K562 (cell line): ENCODE results near the gene YPEL1. TPM values are rescaled to one million over a fixed set of nuclear protein-coding genes. Genes with fewer than 3 reads are reported as not detected.
A peak's percentile ranks its signal among the peaks of the same experiment; 100 is the strongest.

Experiments used
- ATAC-seq: fragments of 200-7000 bp; cut with Tn5 transposase; 3 replicates; pipeline ENCODE4 v1.9.1; 2020; ENCODE audit warnings: moderate library complexity
- BruUV-seq: library from RNA; stranded (reverse); fragments of 400-500 nt; replicated peaks from 2 replicates; lab custom pipeline; 2021; lab: Mats Ljungman, UMichigan
- CTCF ChIA-PET: fragments of 300-600 bp; formaldehyde crosslinking; extraction: SDS; loops from one replicate; lab custom pipeline; 2021; ENCODE audit warnings: low intra/inter-chr PET ratio; lab: Yijun Ruan, JAX
- POLR2A ChIA-PET: fragments of 300-600, 350-650 bp; sonication (Branson Sonifier 250); formaldehyde crosslinking; extraction: SDS; loops from one replicate; lab custom pipeline; 2021; ENCODE audit warnings: antibody characterized with exemption, inconsistent platforms; lab: Yijun Ruan, JAX
- DNase-seq, 4 experiments: peaks; one replicate each; pipeline versions ENCODE4 v3.0.0 to v3.0.0-alpha.2; 2011 to 2018; ENCODE audit warnings: low spot score in 3 of 4, mixed read lengths in 3 of 4; ENCODE audit errors: extremely low read depth in 1 of 4
- FAIRE-seq: peaks from 2 replicates; lab custom pipeline; 2011; peaks lifted over from hg19 to GRCh38; lab: Jason Lieb, UNC
- H2AFZ ChIP-seq: 2 replicates; pipeline ENCODE4 v1.6.0; 2011; ENCODE audit warnings: low read depth, low read length, control low read depth, inconsistent platforms
- H3K27ac ChIP-seq: fragments of 200-600 bp; 3 replicates; pipeline ENCODE4 v1.8.0; 2011; ENCODE audit warnings: low read depth, mild to moderate bottlenecking, control low read depth, inconsistent platforms, low read length, moderate library complexity, mixed read lengths; ENCODE audit errors: extremely low read depth
- H3K27me3 ChIP-seq, 2 experiments: fragments of 300-600 bp in 1 of 2; 2 replicates in 1 of 2; 3 replicates in 1 of 2; pipeline versions ENCODE4 v1.6.0 to v1.8.0; 2011; ENCODE audit warnings: inconsistent platforms in 2 of 2, low read length in 2 of 2, mild to moderate bottlenecking in 1 of 2, mixed read lengths in 1 of 2, moderate library complexity in 1 of 2; ENCODE audit not compliant: control insufficient read depth in 2 of 2, insufficient read depth in 2 of 2
- H3K36me3 ChIP-seq: fragments of 300-600 bp; 3 replicates; pipeline ENCODE4 v1.8.0; 2011; ENCODE audit warnings: mild to moderate bottlenecking, low read length, inconsistent platforms; ENCODE audit not compliant: control insufficient read depth, insufficient read depth
- H3K4me1 ChIP-seq, 2 experiments: fragments of 200-600 bp in 1 of 2; replicated peaks in 1 of 2; 2 replicates in 1 of 2; 3 replicates in 1 of 2; pipeline versions ENCODE4 v1.5.1 to v1.8.0; 2011; ENCODE audit warnings: inconsistent platforms in 2 of 2, low read length in 2 of 2, mild to moderate bottlenecking in 1 of 2, mixed read lengths in 1 of 2, moderate library complexity in 1 of 2; ENCODE audit not compliant: control insufficient read depth in 2 of 2, insufficient read depth in 2 of 2
- H3K4me2 ChIP-seq: 2 replicates; pipeline ENCODE4 v1.6.1; 2011; ENCODE audit warnings: low read length, control low read depth, inconsistent platforms, mixed read lengths; ENCODE audit not compliant: insufficient read depth
- H3K4me3 ChIP-seq: fragments of 200-600 bp; sonication (generic), shearing (Covaris generic); 2 replicates; pipeline ENCODE4 v1.5.1; 2016; ENCODE audit warnings: control low read depth, inconsistent platforms
- H3K79me2 ChIP-seq: fragments of 200-600 bp; 3 replicates; pipeline ENCODE4 v1.8.0; 2011; ENCODE audit warnings: low read length, inconsistent platforms; ENCODE audit not compliant: control insufficient read depth, insufficient read depth
- H3K9ac ChIP-seq, 2 experiments: 2 replicates each; pipeline versions ENCODE4 v1.6.0 to v1.6.1; 2011; ENCODE audit warnings: low read depth in 2 of 2, low read length in 2 of 2, control low read depth in 1 of 2, inconsistent platforms in 1 of 2, mild to moderate bottlenecking in 1 of 2, mixed read lengths in 1 of 2; ENCODE audit not compliant: insufficient read depth in 1 of 2
- H3K9me1 ChIP-seq: one replicate; pipeline ENCODE4 v1.6.0; 2011; ENCODE audit warnings: inconsistent platforms, mild to moderate bottlenecking, low read length, moderate library complexity; ENCODE audit not compliant: control insufficient read depth, insufficient read depth
- H3K9me3 ChIP-seq: replicated peaks from 2 replicates; pipeline ENCODE4 v1.5.1; 2011; ENCODE audit warnings: low read depth, low read length, inconsistent platforms; ENCODE audit not compliant: control insufficient read depth, insufficient read depth
- H4K20me1 ChIP-seq: replicated peaks from 2 replicates; pipeline ENCODE4 v1.6.1; 2011; ENCODE audit warnings: low read length, inconsistent platforms, mixed read lengths; ENCODE audit not compliant: control insufficient read depth, insufficient read depth
- POLR2G ChIP-seq: fragments of 200-400 bp; formaldehyde crosslinking; IDR thresholded peaks from 2 replicates; pipeline ENCODE4 v1.6.1; 2017; ENCODE audit warnings: low read depth, mild to moderate bottlenecking, antibody characterized with exemption, low read length, moderate library complexity
- TEAD4 ChIP-seq, 2 experiments: sonication (generic) in 1 of 2; formaldehyde crosslinking in 1 of 2; IDR thresholded peaks; 2 replicates each; pipeline versions ENCODE4 v1.6.1 to v1.8.0; 2012 to 2022; ENCODE audit warnings: borderline replicate concordance in 1 of 2, inconsistent platforms in 1 of 2, low read length in 1 of 2, mild to moderate bottlenecking in 1 of 2, missing genetic modification reagents in 1 of 2
- THAP12 ChIP-seq: fragments of 250-450 bp; sonication (Bioruptor Pico); IDR thresholded peaks from 2 replicates; pipeline ENCODE4 v1.9.0; 2021; ENCODE audit warnings: mild to moderate bottlenecking, inconsistent platforms
- ZBTB8A ChIP-seq: fragments of 450-650 bp; IDR thresholded peaks from 2 replicates; pipeline ENCODE4 v1.6.1; 2018; ENCODE audit warnings: mild to moderate bottlenecking, moderate library complexity; ENCODE audit not compliant: partially characterized antibody
- ZNF197 ChIP-seq: fragments of 200-800 bp; sonication (Bioruptor generic); IDR thresholded peaks from 2 replicates; pipeline ENCODE4 v1.6.1; 2016; ENCODE audit warnings: low read depth, missing genetic modification characterization, missing compliant biosample characterization
- ZSCAN32 ChIP-seq: fragments of 450-650 bp; formaldehyde crosslinking; IDR thresholded peaks from 2 replicates; pipeline ENCODE4 v1.4.0; 2020; ENCODE audit warnings: mild to moderate bottlenecking, moderate library complexity
- WGBS: fragments of 100-300 bp; shearing (Covaris generic); methylation state at CpG from one replicate; pipeline ENCODE4 v1.1.6; 2016; ENCODE audit warnings: low coverage, mixed read lengths; ENCODE audit not compliant: insufficient coverage; ENCODE audit errors: missing lambda C conversion rate; 5-methylcytosine and 5-hydroxymethylcytosine counted together
- in situ Hi-C: fragments of 300-500 bp; cut with MboI; formaldehyde crosslinking; loops from 4 replicates; pipeline ENCODE4 v1.15.0; 2018; ENCODE audit warnings: inconsistent platforms, mixed read lengths
- intact Hi-C: fragments of 100-400 bp; cut with micrococcal nuclease; formaldehyde crosslinking; loops from 2 replicates; pipeline ENCODE4 v1.14.2; 2022
- polyA plus RNA-seq, 8 experiments: library from polyadenylated mRNA; depleted of rRNA in 4 of 8; stranded (reverse) in 5 of 8; unstranded in 3 of 8; fragments of >200 nt; fragmentation: Nextera tagmentation in 2 of 8; fragmentation: Illumina TruSeq in 1 of 8; extraction: Ambion mirVana in 2 of 8; extraction: Trizol in 1 of 8; gene quantifications; 2 replicates each; pipeline versions ENCODE4 v1.2.1 to v1.2.3, GENCODE V29; 2011 to 2014; ENCODE audit warnings: inconsistent platforms in 1 of 8, missing spikeins in 1 of 8
- total RNA-seq, 7 experiments: library from RNA; depleted of rRNA in 6 of 7; stranded (reverse); fragments of >200 nt in 6 of 7; fragmentation: Illumina TruSeq in 2 of 7; extraction: Trizol in 2 of 7; gene quantifications; 2 replicates each; pipeline versions ENCODE4 v1.2.1 to v1.2.3, GENCODE V29; 2011 to 2021; ENCODE audit warnings: low replicate concordance in 1 of 7
- TF ChIP-seq, protein P1 (sequence below): sonication (generic); formaldehyde crosslinking; IDR thresholded peaks from 2 replicates; pipeline ENCODE4 v1.8.0; 2022; ENCODE audit warnings: mild to moderate bottlenecking, low read depth, missing genetic modification reagents
- TF ChIP-seq, protein P2 (sequence below), 3 experiments: fragments of 200-800 bp in 1 of 3; fragments of 250-450 bp in 1 of 3; fragments of 450-650 bp in 1 of 3; sonication (Bioruptor Pico) in 1 of 3; sonication (Bioruptor generic) in 1 of 3; formaldehyde crosslinking in 1 of 3; IDR thresholded peaks; 2 replicates each; pipeline versions ENCODE4 v1.6.1 to v1.8.0; 2016 to 2022; ENCODE audit warnings: mild to moderate bottlenecking in 2 of 3, missing genetic modification characterization in 2 of 3, missing compliant biosample characterization in 1 of 3, moderate library complexity in 1 of 3

The YPEL1 gene
- total and polyA plus RNA-seq, 9 of the 15 experiments (the other 6 are each of a cell fraction or from before 2014, with no cell fraction given), result 0.07 to 2.2 (median 0.46) TPM

DNA sequence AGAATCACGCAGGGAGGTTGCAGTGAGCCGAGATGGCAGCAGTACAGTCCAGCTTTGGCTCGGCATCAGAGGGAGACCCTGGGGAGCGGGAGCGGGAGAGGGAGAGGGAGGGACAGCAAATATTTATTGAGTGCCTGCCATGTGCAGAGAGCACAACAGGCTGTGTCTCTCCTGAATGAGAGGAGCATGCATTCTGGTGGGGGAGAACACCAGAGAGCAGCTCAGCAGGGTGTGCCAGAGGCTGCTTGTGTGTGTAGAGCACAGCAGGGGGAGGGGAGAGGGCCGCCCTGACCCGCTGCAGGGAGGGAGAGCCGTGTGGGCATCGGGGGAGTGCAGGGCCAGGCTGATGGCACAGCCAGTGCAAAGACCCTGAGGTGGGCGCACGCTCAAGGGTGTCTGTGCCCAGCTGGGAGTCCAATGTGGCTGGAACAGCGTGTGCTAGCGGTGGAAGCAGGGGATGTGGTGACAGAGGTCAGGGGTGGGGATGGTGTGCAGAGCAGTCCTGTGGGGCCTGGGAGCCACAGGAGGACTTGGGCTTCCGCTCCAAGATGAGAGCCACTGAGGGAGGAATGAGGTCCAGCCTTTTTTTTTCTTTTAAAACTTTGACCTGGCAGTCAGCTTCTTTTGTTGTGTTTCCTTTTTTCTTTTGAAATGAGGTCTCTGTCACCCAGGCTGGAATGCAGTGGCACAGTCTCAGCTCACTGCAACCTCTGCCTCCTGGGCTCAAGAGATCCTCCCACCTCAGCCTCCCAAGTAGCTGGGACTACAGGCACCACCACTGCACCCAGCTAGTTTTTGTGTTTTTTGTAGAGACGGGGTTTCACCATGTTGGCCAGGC lies 57.8 kb downstream of the YPEL1 start (continued):
- TF ChIP-seq, protein P1, sequence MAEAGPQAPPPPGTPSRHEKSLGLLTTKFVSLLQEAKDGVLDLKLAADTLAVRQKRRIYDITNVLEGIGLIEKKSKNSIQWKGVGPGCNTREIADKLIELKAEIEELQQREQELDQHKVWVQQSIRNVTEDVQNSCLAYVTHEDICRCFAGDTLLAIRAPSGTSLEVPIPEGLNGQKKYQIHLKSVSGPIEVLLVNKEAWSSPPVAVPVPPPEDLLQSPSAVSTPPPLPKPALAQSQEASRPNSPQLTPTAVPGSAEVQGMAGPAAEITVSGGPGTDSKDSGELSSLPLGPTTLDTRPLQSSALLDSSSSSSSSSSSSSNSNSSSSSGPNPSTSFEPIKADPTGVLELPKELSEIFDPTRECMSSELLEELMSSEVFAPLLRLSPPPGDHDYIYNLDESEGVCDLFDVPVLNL (CRISPR knock-in tag), result peak; percentile 40; the same call in 1 of the 2 replicates
- TF ChIP-seq ZSCAN32 (CRISPR knock-in tag), result no peak
- peak; percentile 74 for TF ChIP-seq POLR2G
- no peak for TF ChIP-seq ZNF197 (CRISPR knock-in tag)

- ChIA-PET CTCF (interaction anchor here (0.6 kb wide), 1 partner anchor 278 kb away, joined by 3 read pairs; the partner anchor contains the start of gene PPM1F), POLR2A (interaction anchor here (0.6 to 2.6 kb wide), 16 partner anchors 8 to 179 kb away, joined by 3 to 34 read pairs (median 4); partner anchors contain the start of genes PPIL2 and SDF2L1)
- H3K9me1 ChIP-seq, result peaks cover 8% of the 10 kb centered on the region
- 93% methylated on average over 12 of the region's 12 CpGs for WGBS
- no peak for FAIRE-seq
- no peak overlapping the region for H3K27ac ChIP-seq
- no peaks in the 10 kb centered on the region for H3K27me3 ChIP-seq
- no peak overlapping the region; a peak in 1 of 4 replicates for H3K9ac ChIP-seq
- in situ Hi-C loops, result loop anchor here (25.0 kb wide), 1 partner anchor 1337 kb away; no protein-coding TSS in a partner anchor
- intact Hi-C loops, result no loop called here
- BruUV-seq, result no TSS peak
- peaks cover 74% of the 10 kb centered on the region for H3K36me3 ChIP-seq
- peaks cover 0 to 16% of the 10 kb centered on the region in 2 experiments; a peak in 2 of 5 replicates for H3K4me1 ChIP-seq
- no peak for ATAC-seq
- H3K9me3 ChIP-seq, result no peaks in the 10 kb centered on the region
- H4K20me1 ChIP-seq, result peaks cover 14% of the 10 kb centered on the region
- H3K4me2 ChIP-seq, result no peak overlapping the region
- peak in 1 of 4 experiments; percentile 55 for DNase-seq
- H2AFZ ChIP-seq, result no peak overlapping the region
- peaks cover 2% of the 10 kb centered on the region; the same call in 2 of the 3 replicates for H3K79me2 ChIP-seq
- H3K4me3 ChIP-seq, result no peak overlapping the region
- TF ChIP-seq, protein P2, sequence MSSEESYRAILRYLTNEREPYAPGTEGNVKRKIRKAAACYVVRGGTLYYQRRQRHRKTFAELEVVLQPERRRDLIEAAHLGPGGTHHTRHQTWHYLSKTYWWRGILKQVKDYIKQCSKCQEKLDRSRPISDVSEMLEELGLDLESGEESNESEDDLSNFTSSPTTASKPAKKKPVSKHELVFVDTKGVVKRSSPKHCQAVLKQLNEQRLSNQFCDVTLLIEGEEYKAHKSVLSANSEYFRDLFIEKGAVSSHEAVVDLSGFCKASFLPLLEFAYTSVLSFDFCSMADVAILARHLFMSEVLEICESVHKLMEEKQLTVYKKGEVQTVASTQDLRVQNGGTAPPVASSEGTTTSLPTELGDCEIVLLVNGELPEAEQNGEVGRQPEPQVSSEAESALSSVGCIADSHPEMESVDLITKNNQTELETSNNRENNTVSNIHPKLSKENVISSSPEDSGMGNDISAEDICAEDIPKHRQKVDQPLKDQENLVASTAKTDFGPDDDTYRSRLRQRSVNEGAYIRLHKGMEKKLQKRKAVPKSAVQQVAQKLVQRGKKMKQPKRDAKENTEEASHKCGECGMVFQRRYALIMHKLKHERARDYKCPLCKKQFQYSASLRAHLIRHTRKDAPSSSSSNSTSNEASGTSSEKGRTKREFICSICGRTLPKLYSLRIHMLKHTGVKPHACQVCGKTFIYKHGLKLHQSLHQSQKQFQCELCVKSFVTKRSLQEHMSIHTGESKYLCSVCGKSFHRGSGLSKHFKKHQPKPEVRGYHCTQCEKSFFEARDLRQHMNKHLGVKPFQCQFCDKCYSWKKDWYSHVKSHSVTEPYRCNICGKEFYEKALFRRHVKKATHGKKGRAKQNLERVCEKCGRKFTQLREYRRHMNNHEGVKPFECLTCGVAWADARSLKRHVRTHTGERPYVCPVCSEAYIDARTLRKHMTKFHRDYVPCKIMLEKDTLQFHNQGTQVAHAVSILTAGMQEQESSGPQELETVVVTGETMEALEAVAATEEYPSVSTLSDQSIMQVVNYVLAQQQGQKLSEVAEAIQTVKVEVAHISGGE (CRISPR knock-in tag; IDR thresholded peaks at IDR 0.05), result peak in 1 of 3 experiments; percentile 45; a peak in 1 of 6 replicates
- TF ChIP-seq THAP12 (CRISPR knock-in tag) (peak; percentile 71; the same call in 1 of the 2 replicates), ZBTB8A (no peak), TEAD4 (IDR thresholded peaks at IDR 0.05; ENCODE audit: low read length) (no peak), TEAD4 (CRISPR knock-in tag; IDR thresholded peaks at IDR 0.05; ENCODE audit: borderline replicate concordance) (no peak)
Measured at GRCh38 chr22:21674638-21675245, 60.9 kb downstream of the YPEL1 start.
